Lung (tissue), 12 donors: ENCODE results near the gene SND1. TPM values are rescaled to one million over a fixed set of nuclear protein-coding genes. Genes with fewer than 3 reads are reported as not detected.
A peak's percentile ranks its signal among the peaks of the same experiment; 100 is the strongest.

Source experiments
- ATAC-seq: fragments of 200-7000 bp; cut with Tn5 transposase; one replicate; pipeline ENCODE4 v1.9.1; 2020; ENCODE audit warnings: moderate number of reproducible peaks; ENCODE audit not compliant: insufficient read depth, low FRiP score
- DNase-seq, 3 donors: peaks; one replicate each; pipeline ENCODE4 v3.0.0-alpha.2; 2013 to 2017
- H3K27ac ChIP-seq, 2 donors: one replicate each; pipeline ENCODE4 v1.5.1; 2013; ENCODE audit warnings: mild to moderate bottlenecking in 2 of 2, moderate library complexity in 2 of 2, control low read depth in 1 of 2, inconsistent platforms in 1 of 2, low read depth in 1 of 2, low read length in 1 of 2
- H3K27me3 ChIP-seq, 3 donors: one replicate each; pipeline ENCODE4 v1.5.1; 2013; ENCODE audit warnings: low read length in 2 of 3; ENCODE audit not compliant: control insufficient read depth in 3 of 3, insufficient read depth in 3 of 3
- H3K36me3 ChIP-seq, 4 donors: one replicate each; pipeline ENCODE4 v1.5.1; 2013; ENCODE audit warnings: low read length in 4 of 4, mild to moderate bottlenecking in 1 of 4, moderate library complexity in 1 of 4; ENCODE audit not compliant: control insufficient read depth in 4 of 4, insufficient read depth in 4 of 4
- H3K4me1 ChIP-seq, 5 donors: one replicate each; pipeline ENCODE4 v1.5.1; 2013; ENCODE audit warnings: low read length in 5 of 5, mild to moderate bottlenecking in 2 of 5, moderate library complexity in 1 of 5; ENCODE audit not compliant: control insufficient read depth in 5 of 5, insufficient read depth in 5 of 5
- H3K4me3 ChIP-seq: one replicate; pipeline ENCODE4 v1.5.1; 2013; ENCODE audit warnings: mild to moderate bottlenecking, control low read depth, moderate library complexity
- H3K9ac ChIP-seq, 2 donors: one replicate each; pipeline ENCODE4 v1.5.1; 2013; ENCODE audit warnings: low read length in 2 of 2, control low read depth in 1 of 2; ENCODE audit not compliant: insufficient read depth in 1 of 2
- H3K9me3 ChIP-seq, 4 donors: one replicate each; pipeline ENCODE4 v1.5.1; 2013; ENCODE audit warnings: low read length in 3 of 4, mild to moderate bottlenecking in 1 of 4, moderate library complexity in 1 of 4; ENCODE audit not compliant: control insufficient read depth in 4 of 4, insufficient read depth in 3 of 4
- WGBS, 2 donors: extraction: QIAGEN DNeasy Blood & Tissue Kit; methylation state at CpG; one replicate each; pipeline ENCODE4 v1.1.7; 2013; 5-methylcytosine and 5-hydroxymethylcytosine counted together
- polyA plus RNA-seq, 2 donors: library from polyadenylated mRNA; stranded (reverse); fragments of 200-250 nt; gene quantifications; one replicate each; pipeline ENCODE4 v1.2.1, GENCODE V29; 2013
- total RNA-seq, 2 donors: library from RNA; depleted of rRNA in 1 of 2; stranded (reverse); fragments of >200 nt in 1 of 2; gene quantifications; one replicate each; pipeline ENCODE4 v1.2.1, GENCODE V29; 2014 to 2021
- TF ChIP-seq, protein P1 (sequence below): IDR thresholded peaks from 2 replicates; pipeline ENCODE4 v1.5.1; 2012; ENCODE audit warnings: mild to moderate bottlenecking; ENCODE audit errors: control extremely low read depth, extremely low read depth
- donor health status: control.
- donor health status: control.
- donor health status: Bipolar disorder and iron deficiency.
- donor health status: healthy.
- donor health status: DM: yes; HTN: yes; CAD: no.

The SND1 gene
- total and polyA plus RNA-seq, 4 donors = 94.5 to 210 (median 137) TPM

DNA sequence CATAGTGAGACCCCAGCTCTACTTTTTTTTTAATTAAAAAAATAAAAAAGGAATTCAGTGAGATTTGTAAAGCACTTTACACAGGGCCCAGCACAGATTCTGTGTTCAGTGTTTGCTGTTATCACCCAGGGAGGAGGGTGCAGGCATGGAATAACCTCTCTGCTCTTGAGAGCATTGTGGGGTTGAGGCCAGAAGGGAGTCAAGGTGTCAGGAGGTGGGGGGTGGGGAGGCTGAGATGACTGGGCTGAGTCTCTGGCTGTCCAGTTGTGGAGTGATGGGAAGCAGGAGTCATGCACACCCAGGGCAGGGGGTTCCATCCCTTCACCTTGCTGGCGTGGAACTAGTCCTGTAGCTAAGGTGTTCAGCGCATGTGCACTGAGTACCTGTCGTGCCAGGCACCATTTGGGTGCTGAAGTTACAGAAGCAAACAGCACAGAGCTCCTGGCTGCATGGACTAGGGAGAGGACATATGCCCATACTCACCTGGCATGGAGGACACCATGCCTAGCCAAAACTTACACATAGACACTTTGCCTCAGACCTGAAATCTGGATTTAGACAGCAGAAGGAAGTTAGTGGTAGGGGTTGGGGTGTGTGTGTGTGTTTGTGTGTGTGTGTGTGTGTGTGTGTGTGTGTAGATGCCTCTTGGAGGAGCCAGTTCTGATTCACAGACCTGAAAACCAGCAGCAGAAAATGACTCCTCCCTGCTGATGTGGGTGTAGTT, 448.4 kb downstream of the SND1 start:
- Histone ChIP-seq H3K27me3 (peaks cover 3 to 19% (median 5%) of the 10 kb centered on the region in 3 donors), H3K4me3 (no peak overlapping the region)
- 93 to 96% methylated on average over 3 of the region's 3 CpGs for WGBS, 2 donors

DNA sequence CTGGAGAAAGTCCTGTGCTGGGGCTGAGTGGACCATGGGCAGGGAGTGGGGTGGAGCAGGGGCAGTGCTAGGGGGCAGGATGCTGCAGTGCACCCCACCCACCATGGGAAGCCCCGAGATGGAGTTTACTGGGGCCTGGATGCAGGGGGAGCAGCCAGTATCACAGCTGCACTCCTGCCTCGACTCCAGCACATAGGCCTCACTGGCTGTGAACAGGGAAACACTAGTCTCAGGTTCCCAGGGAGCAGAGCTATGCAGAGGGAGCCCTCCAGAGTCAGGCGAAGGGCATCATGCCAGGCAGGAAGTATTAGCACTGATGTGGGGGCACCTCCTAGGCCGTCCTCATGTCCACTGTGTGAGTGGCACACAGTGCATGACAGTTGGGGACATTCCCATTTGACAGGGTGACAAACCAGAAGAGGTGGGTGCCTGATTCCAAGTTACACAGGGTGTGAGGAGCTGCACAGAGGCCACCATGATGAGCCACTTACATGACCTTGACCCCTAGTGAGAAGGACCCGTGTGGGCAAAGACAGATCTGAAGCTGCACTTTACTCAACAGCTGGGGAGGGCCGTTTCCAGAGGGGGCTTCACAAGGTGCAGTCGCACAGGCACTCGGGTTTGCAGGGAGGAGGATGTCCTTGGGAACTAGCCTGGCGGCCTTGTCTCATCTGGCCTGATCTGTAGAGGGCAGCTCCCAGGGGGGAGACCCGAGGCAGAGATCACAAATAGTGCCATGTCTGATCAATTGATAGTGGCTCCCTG, 449.1 kb downstream of the SND1 start:
- TF ChIP-seq, protein P1, sequence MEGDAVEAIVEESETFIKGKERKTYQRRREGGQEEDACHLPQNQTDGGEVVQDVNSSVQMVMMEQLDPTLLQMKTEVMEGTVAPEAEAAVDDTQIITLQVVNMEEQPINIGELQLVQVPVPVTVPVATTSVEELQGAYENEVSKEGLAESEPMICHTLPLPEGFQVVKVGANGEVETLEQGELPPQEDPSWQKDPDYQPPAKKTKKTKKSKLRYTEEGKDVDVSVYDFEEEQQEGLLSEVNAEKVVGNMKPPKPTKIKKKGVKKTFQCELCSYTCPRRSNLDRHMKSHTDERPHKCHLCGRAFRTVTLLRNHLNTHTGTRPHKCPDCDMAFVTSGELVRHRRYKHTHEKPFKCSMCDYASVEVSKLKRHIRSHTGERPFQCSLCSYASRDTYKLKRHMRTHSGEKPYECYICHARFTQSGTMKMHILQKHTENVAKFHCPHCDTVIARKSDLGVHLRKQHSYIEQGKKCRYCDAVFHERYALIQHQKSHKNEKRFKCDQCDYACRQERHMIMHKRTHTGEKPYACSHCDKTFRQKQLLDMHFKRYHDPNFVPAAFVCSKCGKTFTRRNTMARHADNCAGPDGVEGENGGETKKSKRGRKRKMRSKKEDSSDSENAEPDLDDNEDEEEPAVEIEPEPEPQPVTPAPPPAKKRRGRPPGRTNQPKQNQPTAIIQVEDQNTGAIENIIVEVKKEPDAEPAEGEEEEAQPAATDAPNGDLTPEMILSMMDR = no peak
- ATAC-seq = no peak
- Histone ChIP-seq H3K27me3 (peaks cover 3 to 25% (median 8%) of the 10 kb centered on the region in 3 donors), H3K9me3 (no peaks in the 10 kb centered on the region), H3K36me3 (peaks cover 0 to 2% (median 0%) of the 10 kb centered on the region in 4 donors), H3K4me3 (no peak overlapping the region), H3K9ac (no peak overlapping the region), H3K27ac (no peak overlapping the region), H3K4me1 (peaks cover 0 to 10% (median 0%) of the 10 kb centered on the region in 5 donors)
- 60 to 67% methylated on average over 10 of the region's 10 CpGs for WGBS, 2 donors
- DNase-seq = peak in 1 of 3 donors; percentile 29

More for the DNA sequence above, 448.4 kb downstream of the SND1 start:
- H3K9ac ChIP-seq = no peak overlapping the region
- ATAC-seq (no peak), DNase-seq (no peak)
- TF ChIP-seq, protein P1 = no peak
- H3K4me1 ChIP-seq = peaks cover 0 to 10% (median 0%) of the 10 kb centered on the region in 5 donors
- no peak overlapping the region for H3K27ac ChIP-seq
- peaks cover 0 to 5% (median under 1%) of the 10 kb centered on the region in 4 donors for H3K36me3 ChIP-seq
- no peaks in the 10 kb centered on the region for H3K9me3 ChIP-seq

DNA sequence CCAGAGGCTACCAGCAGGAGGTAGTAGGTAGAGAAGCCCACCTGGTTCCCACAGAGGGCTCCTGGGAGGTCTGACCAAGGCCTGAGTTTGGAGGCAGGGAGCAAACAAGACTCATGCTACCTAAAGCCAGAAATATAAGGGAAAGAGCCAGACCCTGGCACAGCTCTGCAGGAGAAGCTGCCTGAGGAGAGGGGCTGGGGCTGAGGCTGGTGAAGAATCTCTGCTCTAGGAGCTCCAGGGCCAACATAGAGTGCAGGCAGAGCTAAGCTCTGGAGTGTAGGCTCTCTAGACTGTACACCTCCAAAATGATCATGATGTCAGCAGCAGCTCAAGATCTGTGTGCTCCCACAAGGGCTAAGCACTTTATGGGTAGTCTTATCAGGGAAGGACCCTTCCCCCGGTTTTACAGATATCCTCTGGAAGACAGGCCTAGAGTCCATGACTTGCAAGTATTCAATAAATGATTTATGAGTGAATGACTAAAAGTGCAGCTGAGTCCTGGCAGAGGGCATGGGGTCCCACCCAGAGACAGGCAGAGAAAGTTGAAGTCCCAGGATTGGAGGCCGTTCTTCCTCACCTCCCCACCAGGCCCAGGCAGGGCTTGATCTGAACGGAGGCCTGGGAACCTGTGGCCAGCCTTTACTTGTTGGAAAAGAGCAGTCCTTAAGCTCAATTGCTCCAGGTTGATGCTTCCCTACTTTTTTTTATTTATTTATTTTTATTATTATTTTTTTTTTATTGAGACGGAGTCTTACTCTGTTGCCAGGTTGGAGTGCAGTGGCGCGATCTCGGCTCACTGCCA, 450.7 kb downstream of the SND1 start:
- H3K27ac ChIP-seq = no peak overlapping the region
- H3K4me3 ChIP-seq = no peak overlapping the region
- WGBS, 2 donors = 90 to 91% methylated on average over 7 of the region's 7 CpGs

More for the DNA sequence above, 450.7 kb downstream of the SND1 start:
- peaks cover 0 to 10% (median 0%) of the 10 kb centered on the region in 5 donors for H3K4me1 ChIP-seq
- TF ChIP-seq, protein P1 = no peak
- no peak overlapping the region for H3K9ac ChIP-seq
- H3K9me3 ChIP-seq = no peaks in the 10 kb centered on the region
- H3K27me3 ChIP-seq = peaks cover 3 to 35% (median 8%) of the 10 kb centered on the region in 3 donors
- DNase-seq = no peak
- no peak for ATAC-seq
- H3K36me3 ChIP-seq = no peaks in the 10 kb centered on the region
